ENCODE measurements around the gene IL1RAPL1.

GRCh38 chrX:29862126-29862677, 1275.0 kb downstream of the IL1RAPL1 start:
- TF ChIP-seq, protein P1, sequence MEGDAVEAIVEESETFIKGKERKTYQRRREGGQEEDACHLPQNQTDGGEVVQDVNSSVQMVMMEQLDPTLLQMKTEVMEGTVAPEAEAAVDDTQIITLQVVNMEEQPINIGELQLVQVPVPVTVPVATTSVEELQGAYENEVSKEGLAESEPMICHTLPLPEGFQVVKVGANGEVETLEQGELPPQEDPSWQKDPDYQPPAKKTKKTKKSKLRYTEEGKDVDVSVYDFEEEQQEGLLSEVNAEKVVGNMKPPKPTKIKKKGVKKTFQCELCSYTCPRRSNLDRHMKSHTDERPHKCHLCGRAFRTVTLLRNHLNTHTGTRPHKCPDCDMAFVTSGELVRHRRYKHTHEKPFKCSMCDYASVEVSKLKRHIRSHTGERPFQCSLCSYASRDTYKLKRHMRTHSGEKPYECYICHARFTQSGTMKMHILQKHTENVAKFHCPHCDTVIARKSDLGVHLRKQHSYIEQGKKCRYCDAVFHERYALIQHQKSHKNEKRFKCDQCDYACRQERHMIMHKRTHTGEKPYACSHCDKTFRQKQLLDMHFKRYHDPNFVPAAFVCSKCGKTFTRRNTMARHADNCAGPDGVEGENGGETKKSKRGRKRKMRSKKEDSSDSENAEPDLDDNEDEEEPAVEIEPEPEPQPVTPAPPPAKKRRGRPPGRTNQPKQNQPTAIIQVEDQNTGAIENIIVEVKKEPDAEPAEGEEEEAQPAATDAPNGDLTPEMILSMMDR (conservative IDR thresholded peaks at IDR 0.05 in 1 of 2, IDR thresholded peaks at IDR 0.05 in 1 of 2; ENCODE audit: extremely low read depth in 1 of 2, insufficient read depth in 1 of 2, low read depth in 1 of 2, low read length in 2 of 2): no peak
- no peak for TF ChIP-seq EZH2 (IDR thresholded peaks at IDR 0.05; ENCODE audit: borderline replicate concordance, low read length)

All from mammary epithelial cell (primary cell).